Activated CD8-positive, alpha-beta memory T cell treated with anti-CD3 and anti-CD28 coated beads for 36 hours (primary cell): Measurements from ENCODE around the gene RPUSD1. TPM values are rescaled to one million over a fixed set of nuclear protein-coding genes. Genes with fewer than 3 reads are reported as not detected.
"Not testable (repeated sequence)": the region's sequence is repeated elsewhere in the genome, so short reads cannot be mapped to it uniquely, and the experiment has no call there.

Experiments
- CTCF ChIA-PET: fragments of 350-600 bp; sonication (Branson Sonifier 250); formaldehyde crosslinking; loops from one replicate; lab custom pipeline; 2021; ENCODE audit warnings: antibody characterized with exemption; lab: Charles Lee
- POLR2A ChIA-PET: fragments of 350-600 bp; sonication (Branson Sonifier 250); formaldehyde crosslinking; loops from one replicate; lab custom pipeline; 2021; ENCODE audit warnings: antibody characterized with exemption; lab: Charles Lee
- total RNA-seq, 2 experiments: library from RNA; stranded (reverse); gene quantifications; one replicate each; pipeline ENCODE4 v1.2.3, GENCODE V29; 2021

Gene RPUSD1, protein sequence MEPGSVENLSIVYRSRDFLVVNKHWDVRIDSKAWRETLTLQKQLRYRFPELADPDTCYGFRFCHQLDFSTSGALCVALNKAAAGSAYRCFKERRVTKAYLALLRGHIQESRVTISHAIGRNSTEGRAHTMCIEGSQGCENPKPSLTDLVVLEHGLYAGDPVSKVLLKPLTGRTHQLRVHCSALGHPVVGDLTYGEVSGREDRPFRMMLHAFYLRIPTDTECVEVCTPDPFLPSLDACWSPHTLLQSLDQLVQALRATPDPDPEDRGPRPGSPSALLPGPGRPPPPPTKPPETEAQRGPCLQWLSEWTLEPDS
- 10 to 100 TPM; 40.6 to 44.4 TPM for total RNA-seq

DNA sequence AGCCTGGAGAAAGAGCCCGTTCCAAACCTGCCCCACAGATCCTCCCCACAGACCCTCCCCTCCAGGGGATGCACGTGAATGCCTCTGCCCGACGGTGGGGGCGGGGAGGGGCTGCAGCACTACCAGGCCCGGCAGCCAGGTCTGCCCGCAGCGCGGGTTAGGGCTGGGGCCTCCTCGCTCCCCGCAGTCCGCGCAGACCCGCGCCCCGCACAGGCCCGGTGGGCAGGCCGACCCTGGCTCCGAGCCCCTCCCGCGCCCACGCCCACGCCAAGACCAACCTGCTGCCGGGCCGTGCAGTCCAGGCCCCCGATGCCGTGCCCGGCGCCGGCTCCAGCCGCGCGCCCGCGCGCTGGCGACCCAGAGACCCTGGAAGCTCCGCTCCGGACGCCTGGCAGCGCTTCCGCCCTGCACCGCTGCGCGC, at the start of gene RPUSD1:
RPUSD1 (minus strand) TSS at position 404 of the 421 bp plus-strand sequence. CDS start 644 bp downstream, outside the sequence.
- ChIA-PET CTCF (interaction anchor here (0.5 to 3.3 kb wide), 10 partner anchors 16 to 549 kb away, joined by 3 to 16 read pairs (median 4); partner anchors contain the start of genes METRN and RHOT2), POLR2A (interaction anchor here (0.7 to 1.4 kb wide), 3 partner anchors 13 to 93 kb away, joined by 3 to 6 read pairs (median 3); partner anchors contain the start of gene CCDC78)

DNA sequence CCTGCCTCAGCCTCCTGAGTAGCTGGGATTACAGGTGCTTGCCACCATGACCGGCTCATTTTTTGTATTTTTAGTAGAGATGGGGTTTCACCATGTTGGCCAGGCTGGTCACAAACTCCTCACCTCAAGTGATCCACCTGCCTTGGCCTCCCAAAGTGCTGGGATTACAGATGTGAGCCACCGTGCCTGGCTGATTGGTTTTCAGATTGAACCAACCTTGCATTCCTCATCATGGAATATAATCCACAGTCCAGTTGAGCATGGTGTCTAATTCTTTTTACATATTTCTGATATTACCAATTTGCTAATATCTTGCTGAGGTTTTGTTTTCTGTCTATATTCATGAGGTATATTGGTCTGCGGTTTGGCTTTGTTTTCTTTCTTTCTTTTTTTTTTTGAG, 48.6 kb upstream of the RPUSD1 start:
- CTCF ChIA-PET, POLR2A ChIA-PET: not testable (repeated sequence)

DNA sequence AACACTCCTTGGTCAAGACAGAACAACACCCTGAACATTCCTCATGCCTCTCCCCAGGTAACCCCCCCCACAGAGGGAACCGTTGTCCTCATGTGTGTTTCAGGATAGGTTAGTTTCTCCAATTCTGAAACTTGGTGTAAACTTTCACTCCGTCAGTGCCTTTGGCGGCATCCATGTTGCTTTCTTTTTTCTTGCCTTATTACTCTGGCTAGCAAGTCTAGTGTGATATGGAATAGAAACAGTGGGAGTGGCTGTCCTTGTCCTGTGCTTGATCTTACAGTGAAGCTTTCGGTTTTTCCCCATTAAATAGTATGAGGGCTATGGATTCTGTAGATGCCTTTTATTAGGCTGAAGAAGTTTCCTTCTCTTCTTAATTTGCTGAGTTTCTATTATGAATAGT, 48.0 kb upstream of the RPUSD1 start:
- POLR2A ChIA-PET, result no interaction called here
- CTCF ChIA-PET, result no interaction called here

DNA sequence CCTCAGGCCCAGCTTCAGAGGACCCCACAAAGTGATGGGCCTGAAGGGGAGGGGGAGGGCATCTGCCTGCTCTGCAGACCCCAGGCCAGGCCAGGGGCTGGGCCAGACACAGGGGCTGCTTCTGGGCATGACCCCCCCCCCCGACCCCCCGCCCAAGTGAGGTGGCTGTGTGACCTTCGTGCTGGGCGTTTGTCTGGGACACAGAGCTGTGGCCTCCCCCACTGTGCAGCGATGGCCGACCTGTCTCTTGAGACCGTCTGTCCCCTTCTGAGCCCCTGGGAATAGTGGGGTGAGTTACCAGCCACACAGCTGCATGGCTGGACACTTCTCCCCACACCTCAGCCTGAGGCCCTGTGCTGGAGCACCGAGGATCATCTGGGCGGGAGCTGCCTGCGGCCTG, 47.2 kb upstream of the RPUSD1 start:
- POLR2A ChIA-PET, result no interaction called here
- CTCF ChIA-PET, result no interaction called here

DNA sequence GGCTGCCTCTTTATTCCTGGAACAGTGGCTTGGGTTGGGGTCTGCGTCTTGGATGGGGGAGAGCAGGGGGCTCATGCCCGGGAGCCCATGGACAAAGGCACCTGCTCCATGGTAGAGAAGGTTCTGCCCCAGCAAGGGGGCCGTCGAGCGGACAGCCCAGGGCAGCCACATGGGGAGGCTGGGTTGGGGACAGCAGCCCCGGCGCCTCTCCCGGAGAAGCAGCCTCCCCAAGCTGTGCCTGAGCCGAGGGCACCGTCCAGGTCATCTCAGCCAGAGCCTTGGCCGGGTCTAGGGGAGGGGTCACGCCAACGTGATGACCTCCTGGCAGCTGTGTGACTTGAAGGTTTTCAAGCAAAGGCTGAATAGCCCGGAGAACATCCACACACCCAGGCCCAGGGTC, 45.2 kb upstream of the RPUSD1 start:
- CTCF ChIA-PET, result no interaction called here

DNA sequence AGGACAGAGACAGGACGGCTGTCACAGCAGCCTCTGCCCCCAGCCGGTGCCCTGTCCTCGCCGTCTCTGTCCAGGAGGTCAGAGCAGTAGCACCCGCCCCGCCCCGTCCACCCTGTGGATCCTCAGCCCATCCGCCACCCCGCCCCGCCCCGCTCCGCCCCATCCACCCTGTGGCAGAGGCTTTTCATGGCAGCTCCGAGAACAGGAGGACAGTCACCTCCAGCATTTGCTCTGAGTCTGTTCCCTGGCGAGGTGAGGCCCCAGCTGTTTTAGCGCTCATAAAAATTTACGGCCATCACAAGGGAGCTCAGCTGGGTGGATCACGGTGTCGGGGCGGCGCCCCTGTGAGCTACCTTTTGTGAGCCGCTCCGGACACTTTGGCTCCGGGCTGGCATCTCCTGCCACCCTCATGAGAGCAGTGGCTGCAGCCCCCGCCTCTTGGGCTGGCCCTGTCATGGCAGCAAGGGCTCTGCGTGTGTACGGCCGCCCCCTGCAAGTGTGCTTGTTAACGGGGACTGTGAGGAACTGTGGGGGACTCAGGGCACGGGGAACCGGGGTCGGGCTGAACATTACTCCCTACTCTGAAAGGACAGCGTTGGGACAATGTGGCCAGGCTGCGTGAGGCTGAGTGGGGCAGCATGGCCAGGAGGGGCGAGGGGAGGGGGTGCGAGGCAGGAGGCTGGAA, 44.6 kb upstream of the RPUSD1 start:
- POLR2A ChIA-PET, result no interaction called here
- CTCF ChIA-PET, result no interaction called here

More for the DNA sequence above, 45.2 kb upstream of the RPUSD1 start:
- POLR2A ChIA-PET, result no interaction called here

DNA sequence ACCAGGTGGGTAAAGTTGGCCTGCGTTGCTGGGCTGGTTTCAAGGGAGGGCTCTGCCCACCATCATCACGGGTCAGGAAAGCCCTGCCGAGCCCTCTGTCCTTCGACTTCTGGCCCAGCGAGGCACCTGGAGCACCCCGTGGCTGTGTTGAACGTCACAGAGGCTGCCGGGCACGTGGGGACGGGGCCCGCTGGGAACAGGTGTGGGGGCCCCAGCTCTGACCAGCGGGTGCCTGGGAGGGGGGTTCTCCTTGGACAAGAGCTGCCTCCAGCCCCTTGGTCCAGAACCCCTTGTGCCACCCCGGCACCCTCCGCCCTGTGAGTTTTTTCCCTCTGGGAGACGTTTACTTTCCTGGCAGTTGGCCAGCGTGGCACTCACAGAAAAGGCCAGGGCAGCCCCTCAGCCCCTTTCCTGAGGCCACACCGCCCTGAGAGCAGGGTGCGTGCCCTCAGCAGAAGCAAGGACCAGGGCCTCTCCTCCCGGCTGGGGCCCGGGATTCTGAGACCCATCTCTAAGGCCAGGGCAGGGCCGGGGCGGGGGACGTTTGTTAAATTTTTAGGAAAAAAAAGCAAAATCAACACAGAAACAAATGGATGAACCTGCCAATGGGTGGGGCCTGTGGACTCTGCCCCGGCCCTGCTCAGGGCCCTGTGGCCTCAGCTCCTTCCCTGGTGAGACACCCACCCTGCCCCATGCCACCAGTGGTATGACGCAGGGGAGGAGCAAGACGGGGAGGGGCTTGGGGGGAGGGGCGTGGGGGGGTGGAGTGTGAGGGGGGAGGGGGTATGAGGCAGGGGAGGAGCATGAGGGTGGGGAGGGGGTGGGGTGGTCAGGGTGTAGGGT, 43.6 kb upstream of the RPUSD1 start:
- ChIA-PET CTCF (no interaction called here), POLR2A (no interaction called here)

DNA sequence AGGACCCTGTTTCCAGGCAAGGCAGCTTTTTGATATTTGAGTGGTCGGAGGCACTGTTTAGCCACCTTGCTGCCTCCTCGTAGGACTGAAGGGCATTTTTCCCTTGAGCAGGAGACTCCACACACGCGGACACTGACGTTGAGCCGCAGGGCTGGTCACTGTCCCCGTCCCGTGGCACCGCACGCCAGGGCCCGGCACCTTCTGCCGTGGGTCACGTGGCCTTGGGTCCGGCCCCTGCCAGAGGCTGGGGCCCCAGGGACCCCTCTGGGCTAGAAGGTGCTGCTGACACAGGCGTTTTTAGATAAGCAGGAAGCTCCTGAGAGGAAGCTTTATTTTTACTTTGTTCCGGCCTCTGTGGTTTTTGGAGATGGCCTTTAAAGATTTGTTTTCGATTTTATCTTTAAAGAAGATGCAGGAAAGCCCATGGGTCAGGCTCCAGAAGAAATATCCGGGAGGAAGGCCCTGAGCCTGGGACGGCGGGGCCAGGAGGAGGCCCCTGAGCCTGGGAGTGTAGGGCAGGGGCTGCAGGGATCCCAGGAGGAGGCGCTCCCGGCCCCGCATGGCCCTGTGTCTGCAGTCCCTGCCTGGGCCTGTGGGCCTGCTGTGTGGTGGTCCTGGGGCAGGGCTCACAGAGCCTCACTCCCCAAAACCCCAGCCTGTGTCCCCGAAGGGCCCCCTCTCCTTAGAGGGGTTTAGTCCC, 42.8 kb upstream of the RPUSD1 start:
- ChIA-PET CTCF (no interaction called here), POLR2A (no interaction called here)

DNA sequence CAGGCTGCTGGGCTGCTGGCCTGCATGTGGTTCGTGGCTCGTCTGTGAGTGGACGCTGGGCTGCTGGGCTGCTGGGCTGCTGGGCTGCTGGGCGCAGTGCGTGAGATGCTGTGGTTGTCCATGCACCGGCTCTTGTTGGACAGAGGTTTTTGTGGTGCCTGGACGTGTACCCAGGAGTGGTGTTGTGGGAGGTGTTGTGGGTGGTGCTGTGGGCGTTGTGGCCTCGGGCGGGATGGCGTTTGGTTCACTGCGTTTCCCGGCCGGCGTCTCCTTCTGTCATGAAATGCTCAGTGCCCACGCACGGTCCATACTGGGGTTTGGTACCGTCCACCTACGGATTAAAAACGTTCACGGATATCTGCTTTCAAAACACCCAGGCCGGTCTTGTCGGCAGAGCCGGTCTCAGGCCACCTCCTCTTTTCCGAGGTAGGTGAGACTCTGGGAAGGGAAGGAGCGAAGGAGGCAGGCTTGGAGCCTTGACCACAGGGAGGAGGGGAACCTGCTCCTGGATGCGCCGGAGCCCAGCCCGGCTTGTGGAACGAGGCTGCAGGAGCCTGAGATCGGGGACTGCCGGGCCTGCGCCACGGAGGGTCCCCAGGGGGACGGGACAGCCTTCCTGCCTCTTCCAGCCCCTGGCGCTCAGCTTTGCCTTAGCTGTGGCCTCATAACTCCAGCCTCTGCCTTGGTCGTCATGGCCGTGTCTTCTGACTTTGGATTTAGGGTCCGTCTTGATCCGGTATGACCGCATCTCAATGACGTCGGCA, 42.1 kb upstream of the RPUSD1 start:
- CTCF ChIA-PET, result no interaction called here
- POLR2A ChIA-PET, result no interaction called here

DNA sequence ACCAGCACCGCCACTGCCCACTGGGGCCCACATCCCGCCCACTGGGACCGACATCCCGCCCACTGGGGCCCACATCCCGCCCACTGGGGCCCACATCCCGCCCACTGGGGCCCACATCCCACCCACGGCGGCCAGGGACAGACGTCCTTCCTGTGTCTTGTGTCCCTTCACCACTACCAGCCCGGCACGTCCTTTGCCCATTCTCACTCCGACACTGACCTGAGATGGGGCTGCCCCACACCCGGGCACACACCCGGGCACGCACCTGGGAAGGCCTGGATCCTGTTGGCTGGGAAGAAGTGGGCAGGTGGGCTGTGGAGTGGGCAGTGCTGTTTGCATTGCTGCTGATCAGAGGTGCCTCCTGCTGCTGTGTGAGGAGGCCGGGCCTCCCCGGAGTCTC, 40.7 kb upstream of the RPUSD1 start:
- CTCF ChIA-PET, result no interaction called here
- POLR2A ChIA-PET, result no interaction called here

DNA sequence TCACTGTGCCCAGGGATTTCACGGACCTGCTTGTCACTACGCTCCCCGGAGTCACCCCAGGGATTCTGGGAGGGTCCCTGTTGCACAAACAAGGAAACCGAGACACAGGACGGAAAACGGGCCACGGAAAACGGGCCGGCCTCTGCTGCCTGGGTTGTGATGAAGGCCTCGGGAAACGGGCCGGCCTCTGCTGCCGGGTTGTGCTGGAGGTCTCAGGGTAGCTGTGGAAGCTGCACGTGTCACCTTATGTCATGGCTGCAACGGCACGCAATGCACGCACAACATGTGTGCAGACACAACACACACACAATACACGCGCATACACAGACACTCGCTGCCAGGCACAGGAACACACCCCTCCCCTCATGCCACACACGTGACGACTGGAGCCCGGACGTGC, 39.3 kb upstream of the RPUSD1 start:
- CTCF ChIA-PET, result no interaction called here
- POLR2A ChIA-PET, result no interaction called here

DNA sequence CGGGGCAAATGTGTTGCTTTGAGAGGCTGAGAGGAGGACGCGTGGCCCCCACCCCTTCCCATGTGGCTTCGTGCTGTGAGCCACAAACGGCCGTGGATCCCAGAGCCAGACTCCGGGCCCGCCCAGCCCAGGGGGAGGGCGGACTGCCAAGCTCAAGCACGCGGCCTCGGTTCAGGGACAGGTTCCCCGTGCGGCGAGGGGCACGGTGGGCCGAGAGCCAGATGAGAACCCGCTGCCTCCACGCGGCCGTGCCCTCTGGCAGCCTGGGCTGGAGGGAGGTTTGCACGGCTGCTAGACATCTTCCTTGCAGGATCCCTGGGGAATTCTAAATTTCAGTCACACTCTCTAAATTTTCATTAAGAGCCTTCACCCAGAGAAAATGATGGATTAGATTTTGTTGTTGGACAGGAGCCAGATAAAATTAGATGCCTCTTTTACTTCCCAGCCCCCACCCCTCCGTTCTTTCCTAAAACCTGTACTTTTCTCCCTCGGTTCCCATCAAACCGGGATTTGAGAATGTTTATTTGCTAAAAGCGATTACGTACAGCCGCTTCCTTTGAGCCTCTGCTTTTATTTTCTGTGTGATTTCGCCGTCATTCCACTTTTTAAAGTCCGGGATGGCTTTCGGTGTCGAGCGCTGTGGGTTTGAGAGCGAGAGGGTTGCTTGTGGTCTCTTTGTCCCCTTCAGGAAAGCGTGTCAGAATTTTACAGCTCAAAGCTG, 37.3 kb upstream of the RPUSD1 start:
- POLR2A ChIA-PET, result no interaction called here
- CTCF ChIA-PET, result no interaction called here

DNA sequence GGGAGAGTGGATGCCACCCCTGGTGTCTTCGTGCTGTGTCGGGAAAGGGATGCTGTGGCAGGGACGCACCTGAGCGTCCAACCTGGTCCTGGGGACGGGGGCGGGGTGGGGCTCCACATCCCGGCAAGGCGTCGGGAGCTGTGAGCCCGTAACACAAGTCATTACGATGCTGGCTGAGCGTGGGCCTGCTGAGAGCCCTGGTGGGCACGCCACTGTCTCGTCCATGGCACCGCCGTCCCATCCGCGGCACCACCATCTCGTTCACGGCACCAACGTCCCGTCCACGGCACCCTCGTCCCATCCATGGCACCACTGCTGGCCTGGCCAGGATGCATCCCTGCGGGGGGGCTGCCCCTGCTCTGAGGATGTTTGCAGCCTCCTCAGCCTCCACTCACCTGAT, 36.4 kb upstream of the RPUSD1 start:
- POLR2A ChIA-PET, result no interaction called here
- CTCF ChIA-PET, result no interaction called here

DNA sequence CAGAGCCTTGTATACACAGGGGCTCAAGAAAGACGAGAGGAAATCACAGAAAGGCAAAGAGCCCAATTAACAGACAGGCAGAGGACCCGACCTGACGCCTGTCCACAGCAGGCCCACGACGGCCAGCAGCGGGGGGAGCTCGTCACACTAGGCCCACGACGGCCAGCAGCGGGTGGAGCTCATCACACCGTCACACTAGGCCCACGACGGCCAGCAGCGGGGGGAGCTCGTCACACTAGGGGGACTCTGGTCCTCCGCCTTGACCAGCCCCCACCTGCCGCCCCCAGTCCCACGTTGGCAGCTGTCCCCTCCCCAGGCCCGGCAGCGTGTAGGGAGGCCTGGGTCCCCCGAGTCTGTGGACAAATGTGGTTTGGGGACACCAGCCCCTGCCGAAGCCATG, 36.0 kb upstream of the RPUSD1 start:
- ChIA-PET POLR2A (no interaction called here), CTCF (no interaction called here)

DNA sequence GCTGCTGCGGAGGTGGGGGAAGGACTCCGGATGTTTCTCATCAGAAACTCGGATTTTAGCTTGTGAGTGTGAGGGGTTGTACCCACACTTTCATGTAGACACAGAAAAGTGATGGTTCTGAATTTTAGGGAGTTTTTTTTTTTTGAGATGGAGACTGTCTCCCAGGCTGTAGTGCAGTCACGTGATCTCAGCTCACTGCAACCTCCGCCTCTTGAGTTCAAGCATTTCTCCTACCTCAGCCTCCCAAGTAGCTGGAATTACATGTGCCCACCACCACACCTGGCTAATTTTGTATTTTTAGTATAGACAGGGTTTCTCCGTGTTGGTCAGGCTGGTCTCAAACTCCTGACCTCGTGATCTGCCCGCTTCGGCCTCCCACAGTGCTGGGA, 34.7 kb upstream of the RPUSD1 start:
- ChIA-PET CTCF (interaction anchor here (0.6 kb wide), 1 partner anchor 246 kb away, joined by 4 read pairs; no protein-coding TSS in a partner anchor), POLR2A (no interaction called here)

DNA sequence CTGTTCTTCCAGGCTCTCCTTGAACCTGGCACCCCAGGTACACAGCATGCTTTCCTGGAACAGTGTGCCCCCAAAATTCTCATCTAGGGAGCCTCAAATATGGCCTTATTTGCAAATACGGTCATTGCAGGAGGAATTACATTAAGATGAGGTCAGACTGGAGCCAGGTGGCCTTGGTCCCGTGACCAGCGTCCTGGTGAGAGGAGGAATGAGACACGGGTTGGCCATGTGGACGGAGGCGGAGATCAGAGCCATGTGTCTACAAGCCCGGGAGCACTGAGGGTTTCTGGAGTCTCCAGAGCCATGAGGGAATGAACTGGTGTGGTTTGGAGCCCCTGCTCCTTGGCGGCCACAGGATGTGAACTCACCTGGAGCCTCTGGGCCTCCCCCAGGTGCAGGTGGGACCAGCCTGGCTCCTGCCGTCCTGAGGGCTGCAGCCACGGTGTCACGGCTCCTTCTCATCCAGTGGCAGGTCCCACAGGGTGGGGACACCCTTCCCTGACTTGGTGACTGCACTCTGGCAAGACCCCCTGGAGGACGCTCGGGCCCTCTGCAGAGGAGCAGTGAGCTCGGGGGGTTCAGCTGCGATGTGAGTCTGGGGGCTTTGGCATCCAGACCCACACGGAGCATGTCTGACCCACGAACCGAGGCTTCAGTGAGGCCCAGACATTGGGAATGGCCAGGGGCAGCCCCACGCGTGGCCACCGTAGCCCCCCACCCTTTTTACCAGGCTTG, 34.2 kb upstream of the RPUSD1 start:
- ChIA-PET CTCF (interaction anchor here (0.6 kb wide), 1 partner anchor 247 kb away, joined by 4 read pairs; no protein-coding TSS in a partner anchor), POLR2A (no interaction called here)

DNA sequence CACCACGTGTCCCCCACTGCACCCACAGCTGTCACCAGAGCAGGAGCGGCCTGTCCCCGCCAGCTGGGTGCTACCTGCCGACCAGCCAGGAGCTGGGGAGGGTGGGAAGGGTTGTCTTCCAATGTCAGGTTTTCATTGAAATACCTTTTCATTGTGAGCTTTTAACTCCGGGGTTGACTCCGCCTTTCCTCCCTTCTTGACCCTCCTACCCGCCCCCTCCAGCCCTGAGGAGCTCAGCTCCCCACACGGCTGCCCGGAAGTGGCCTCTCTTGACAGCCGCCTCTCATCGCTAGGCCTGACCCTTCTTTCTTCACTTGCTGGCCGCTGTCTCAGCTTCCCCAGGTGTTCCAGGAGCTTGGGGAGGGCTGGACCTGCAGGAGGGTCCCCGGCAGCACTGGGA, 33.6 kb upstream of the RPUSD1 start:
- POLR2A ChIA-PET, result no interaction called here
- CTCF ChIA-PET, result no interaction called here
